DND-41 (cell line): ENCODE data around the gene TNFSF12.

ENCODE experiments used
- CTCF ChIP-seq: IDR thresholded peaks from 2 replicates; pipeline ENCODE4 v1.5.1; 2012; ENCODE audit warnings: borderline replicate concordance, low read length, moderate library complexity, mild to moderate bottlenecking; ENCODE audit not compliant: poor library complexity, severe bottlenecking; ENCODE audit errors: extremely low read depth
- EZH2 ChIP-seq: IDR thresholded peaks from 3 replicates; pipeline ENCODE4 v1.6.1; 2012; ENCODE audit warnings: borderline replicate concordance, low read depth, mild to moderate bottlenecking, moderate library complexity, low read length, inconsistent platforms; ENCODE audit not compliant: severe bottlenecking

- TF ChIP-seq CTCF = no peak
- TF ChIP-seq EZH2 = no peak
Measured at GRCh38 chr17:7579834-7580603, 31.2 kb downstream of the TNFSF12 start.
